Brain pericyte (primary cell): ENCODE results near the gene BSN.
"Not testable (repeated sequence)": the region's sequence is repeated elsewhere in the genome, so short reads cannot be mapped to it uniquely, and the experiment has no call there.

Experiments used
- DNase-seq: peaks from one replicate; pipeline ENCODE4 v3.0.0-alpha.2; 2012; ENCODE audit warnings: low read depth, low spot score

The BSN gene

DNA sequence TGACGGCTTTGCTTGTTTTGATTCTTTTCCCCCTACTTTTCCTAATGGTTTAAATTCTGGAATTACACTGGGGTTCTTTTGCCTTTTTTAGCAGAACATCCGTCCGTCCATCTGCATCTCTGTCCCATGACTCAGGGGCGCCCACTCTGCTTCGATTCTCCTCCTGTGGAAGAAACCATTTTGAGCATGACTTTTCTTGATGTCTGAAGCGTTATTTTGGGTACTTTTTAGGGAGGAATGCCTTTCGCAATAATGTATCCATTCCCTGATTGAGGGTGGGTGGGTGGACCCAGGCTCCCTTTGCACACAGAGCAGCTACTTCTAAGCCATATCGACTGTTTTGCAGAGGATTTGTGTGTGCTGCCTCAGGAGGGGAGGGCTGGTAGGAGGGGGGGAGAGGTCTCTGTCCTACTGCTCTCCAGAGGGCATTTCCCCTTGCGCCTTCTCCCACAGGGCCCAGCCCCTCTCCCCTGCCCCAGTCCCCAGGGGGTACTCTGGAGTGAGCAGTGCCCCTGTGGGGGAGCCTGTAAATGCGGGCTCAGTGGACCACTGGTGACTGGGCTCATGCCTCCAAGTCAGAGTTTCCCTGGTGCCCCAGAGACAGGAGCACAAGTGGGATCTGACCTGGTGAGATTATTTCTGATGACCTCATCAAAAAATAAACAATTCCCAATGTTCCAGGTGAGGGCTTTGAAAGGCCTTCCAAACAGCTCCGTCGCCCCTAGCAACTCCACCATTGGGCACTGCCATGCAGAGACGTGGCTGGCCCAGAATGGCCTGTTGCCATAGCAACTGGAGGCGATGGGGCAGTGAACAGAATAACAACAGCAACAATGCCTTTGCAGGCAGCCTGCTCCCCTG, 19.5 kb upstream of the BSN start:
- DNase-seq = no peak

DNA sequence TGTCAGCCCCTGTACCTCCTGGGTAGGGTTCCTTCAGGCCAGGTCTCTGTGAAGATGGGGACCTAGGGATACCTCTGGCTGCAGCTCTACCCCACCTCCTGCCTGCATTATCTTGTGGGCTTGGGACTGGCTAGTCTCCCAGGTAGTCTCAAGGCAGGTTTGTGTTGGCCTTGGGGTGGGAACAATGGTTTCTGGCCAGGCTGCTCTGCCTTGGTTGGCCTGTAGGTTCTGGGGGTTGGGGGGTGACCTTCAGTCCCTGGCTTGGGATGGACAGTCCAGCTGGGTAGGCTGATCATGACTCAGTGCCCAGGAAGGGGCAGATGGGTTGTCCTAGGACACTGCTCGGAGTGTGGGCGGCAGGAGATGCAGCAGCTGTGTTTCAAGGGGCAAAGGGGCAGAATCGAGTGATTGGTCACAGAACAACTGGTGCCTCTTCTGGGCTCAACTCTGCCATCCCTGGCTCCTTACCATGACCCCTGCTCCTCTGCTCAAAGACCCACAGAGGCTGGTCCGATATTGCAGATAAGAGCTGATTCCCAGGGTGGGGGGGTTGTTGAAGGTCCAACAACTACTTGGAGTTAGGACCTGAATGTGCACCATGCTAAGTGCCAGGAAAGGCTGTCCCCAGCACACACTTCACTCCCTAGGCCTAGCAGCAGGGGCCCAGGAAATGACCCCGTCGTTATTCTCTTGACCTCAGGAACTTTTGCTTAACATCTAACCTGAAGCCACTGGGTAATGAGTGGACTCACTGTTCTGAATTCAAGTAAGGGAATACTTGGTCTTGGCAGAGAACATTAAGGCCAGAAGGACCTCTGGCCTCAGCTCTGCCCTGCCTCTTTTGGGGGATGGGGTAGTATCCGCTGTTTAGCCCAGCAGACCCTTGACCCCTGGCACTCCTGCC, 18.1 kb upstream of the BSN start:
- no peak for DNase-seq

DNA sequence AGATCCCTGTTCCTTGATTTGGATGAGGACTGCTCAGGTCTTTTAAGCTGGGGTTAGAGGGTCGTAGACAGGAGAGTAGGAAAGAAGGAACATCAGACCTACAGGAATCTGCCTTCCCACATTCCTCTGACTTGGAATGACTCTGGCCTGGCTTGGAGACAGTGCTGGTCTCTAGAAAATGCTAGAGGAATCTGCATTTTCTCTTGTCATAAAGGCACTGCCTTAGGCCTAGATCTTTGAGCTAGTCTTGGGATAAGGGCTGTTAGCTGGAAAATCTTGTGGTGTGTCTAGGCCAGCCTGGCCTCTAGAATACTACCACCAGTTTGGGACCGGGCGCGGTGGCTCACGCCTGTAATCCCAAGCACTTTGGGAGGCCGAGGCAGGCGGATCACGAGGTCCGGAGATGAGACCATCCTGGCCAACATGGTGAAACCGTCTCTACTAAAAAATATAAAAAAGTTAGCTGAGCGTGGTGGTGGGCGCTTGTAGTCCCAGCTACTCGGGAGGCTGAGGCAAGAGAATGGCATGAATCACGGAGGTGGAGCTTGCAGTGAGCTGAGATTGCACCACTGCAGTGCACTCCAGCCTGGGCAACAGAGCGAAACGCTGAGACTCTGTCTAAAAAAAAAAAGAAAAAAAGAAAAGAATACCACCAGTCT, 17.3 kb upstream of the BSN start:
- DNase-seq = no peak

DNA sequence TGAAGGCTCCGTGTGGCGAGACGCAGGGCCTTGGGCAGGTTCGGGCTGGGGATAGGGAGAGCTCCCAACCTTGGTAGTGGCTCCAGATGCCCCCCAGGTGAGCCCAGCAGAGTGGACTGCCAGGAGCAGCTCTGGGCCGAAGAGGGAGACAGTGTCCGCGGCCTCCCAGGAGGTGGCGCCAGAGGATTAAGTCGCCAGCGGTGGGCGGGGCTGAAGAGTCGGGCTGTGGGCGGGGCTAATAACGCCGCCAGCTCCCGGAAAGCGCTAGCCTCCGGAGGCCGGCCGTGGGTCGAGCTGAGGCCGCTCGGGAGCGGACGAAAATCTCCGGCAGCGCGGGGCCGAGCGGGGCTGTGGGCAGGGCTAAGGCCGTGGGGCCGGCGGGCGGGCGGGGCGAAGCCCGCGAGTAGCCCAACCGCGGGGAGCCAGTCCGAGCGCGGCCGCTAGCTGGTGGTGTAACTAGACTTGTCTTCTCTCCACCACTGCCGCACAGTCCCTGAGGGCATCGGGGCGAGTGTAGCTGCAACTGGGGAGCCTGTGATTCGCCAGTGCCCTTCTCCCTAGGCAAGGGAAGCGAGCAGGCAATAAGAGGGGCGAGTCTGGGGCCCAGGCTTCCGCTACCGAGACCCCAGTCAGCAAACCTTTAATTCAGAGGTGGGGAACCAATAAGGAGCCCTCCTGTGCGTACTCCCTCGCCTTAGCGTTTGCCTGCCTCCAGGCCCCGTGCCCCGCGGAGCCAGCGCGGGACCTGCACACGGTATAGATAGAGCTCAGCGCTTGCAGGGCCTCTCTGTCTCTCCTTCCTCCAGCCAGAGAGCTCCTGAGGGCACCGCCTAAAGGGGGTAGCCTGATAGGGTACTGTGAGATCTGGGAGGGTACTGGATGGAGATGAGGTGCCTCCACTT, 14.4 kb upstream of the BSN start:
- DNase-seq = peak; percentile 78

DNA sequence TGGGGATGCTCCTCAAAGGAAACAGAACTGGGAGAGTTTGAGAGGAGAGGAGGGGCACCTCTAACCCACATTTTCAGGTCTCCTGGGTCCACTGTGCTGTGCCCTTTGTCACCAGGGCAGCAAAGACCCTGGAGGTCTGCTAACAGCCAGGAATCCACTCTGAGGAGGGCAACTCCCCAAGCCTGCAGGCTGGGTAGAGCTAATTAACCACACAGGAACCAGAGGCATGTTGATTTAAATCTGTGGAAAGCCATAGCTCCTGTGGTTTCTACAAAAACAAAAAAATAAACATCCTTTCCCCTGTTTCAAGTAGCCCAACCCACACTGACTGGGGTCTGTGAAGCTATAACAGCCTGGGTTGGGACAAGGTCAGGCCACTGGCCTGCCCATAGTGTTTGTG, 2.2 kb upstream of the BSN start:
- DNase-seq = no peak

DNA sequence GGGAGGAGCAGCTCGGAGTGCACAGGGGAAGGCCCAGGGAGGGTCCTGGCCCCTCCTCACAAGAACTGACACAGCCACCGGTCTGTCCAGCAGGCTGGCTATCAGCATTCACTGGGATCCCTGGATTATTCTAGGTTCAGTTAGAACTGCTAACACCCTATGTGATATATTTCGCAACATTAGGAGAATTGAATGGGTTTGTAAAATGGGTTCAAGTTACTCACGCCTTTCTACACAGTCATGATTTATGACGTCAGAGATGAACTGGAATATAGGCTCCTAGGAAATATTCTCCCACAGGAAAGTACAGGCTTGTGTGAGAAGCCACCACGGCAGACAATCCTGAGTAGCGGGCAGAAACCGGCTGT, 969 bp upstream of the BSN start:
- no peak for DNase-seq

DNA sequence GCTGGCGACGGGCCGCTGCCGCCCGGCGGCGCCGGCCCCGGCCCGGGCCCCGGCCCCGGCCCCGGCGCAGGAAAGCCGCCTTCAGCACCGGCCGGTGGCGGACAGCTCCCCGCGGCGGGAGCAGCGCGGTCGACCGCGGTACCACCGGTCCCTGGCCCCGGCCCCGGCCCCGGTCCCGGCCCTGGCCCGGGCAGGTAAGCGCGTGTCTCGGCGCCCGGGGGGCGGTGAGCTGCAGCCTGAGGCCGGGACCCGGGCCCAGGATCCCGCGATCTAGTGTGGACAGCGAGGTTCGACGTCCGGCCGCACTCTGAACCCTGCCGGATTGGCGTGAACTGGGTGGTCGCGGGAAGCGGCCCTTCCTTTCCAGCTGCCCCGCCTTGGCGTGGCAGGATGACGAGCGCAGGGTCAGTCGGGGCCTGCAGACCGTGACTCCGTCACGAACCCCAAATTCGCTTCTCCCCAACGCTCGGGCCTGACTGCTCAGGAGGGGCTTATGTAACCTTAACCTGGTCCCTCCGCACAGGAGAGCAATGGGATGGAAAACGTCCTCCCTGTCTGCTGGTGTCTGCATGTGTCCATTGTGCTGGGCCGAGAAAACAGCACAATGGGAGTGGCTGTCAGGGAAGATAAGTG, 472 bp downstream of the BSN start:
- DNase-seq = no peak

DNA sequence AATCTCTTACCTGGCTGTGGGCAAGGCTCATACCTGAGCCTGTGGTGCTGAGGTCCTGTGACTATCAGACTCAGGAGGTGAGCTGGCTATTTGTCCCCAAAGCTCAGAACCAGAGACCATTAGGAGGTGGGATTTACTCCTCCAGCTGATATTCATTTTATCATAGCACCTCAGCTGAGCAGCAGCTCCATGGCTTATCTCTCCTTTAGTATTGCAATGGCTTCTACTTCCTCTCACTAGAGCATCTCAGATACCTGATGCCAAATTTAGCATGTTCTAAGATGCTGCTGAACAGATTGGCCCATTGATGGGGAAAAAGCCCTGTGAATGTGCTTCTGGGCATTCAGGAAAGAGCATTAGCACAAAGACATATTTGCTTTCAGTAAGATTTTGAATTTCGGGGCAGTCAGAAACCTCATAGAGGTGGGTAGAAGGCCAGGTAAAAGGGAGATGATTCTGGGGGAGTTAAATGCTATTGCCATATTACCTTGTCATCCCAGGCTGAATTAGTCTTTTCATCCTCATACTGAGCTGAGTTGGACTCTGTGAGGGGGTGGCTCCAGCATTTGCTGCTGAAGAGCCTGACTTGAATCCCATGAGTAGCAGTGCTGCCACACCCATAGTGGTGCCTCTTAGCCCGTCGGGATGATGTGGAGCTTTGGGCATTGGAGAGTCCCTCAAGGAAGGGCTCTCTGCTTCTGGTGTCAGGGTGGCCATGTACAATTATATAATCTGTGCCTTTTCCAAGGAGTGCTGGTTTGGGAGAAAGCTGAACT, 2.4 kb downstream of the BSN start:
- no peak for DNase-seq

DNA sequence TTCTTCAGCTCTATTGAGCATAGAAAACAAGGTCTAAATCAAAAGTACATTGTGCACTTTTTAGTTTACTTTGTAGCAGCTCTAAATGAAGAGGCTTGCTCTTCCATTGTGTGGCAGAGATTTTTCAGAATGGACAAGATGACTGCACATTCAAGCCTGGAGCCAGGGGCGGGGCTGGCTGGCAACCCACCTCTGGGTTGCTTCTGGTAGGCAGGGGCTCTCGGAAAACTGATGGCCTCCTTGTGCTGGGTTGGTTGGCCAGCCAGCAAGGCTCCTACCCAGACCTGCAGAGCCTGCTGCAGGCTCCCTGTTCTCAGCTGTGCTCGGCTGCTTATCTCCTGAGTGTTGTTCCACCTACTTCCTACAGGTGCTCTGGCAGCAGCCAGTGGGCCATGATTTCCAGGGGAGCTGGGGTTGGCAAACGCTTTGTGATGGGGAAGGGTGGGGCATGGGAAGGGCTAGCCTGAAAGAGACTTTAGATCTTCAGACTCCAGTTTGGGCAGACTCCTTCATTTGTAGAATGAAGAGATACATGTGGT, 8.8 kb downstream of the BSN start:
- no peak for DNase-seq

DNA sequence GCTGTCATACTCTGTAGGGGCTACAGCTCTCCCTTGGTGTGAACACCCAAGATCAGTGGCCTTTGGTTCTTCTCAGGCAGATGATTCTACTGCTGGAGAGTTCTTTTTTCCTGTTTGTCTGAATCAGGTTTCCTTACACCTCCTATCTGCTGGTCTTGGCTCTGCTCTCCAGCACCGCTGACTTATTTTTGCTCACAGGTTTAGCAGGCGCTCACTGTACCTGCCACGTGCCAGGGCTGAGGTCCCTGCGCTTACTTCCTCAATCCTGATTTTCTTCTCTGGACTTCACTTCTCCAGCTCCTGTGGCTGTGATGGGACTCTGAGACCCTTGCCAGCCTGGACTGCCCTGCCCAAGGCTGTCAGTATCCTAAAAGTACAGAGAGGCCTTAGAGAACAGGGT, 9.5 kb downstream of the BSN start:
- DNase-seq = no peak

DNA sequence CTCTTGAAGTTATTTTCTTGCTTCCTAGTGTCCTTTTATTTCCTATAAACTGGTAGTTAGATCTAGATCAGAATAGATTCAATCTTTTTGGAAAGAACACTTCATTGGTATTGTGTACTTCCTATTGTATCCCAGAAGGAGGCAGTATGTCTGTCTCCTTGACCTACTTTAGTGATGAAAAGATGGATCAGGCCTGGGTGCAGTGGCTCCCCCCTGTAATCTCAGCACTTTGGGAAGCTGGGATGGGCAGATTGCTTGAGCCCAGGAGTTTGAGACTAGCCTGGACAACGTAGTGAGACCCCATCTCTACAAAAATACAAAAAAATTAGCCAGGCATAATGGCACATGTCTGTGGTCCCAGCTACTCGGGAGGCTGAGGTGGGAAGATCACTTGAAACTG, 12.0 kb downstream of the BSN start:
- DNase-seq = no peak

DNA sequence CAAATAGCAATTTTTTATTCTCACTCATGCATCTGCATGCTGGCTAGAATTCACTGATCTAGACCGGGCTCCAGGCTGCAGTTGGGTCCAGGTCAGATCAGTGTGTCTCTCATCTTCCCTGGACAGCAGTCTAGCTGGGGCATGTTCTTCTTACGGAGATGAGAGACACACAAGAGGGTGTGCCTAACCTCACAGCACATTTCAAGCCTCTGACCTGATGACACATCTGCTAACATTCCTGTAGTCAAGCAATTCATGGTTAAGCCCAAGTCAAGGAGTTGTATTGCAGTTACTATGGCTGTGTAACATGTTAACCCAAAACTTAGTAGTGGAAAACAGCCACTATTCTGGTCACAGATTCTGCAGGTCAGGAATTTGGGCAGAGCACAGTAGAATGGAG, 13.1 kb downstream of the BSN start:
- no peak for DNase-seq

DNA sequence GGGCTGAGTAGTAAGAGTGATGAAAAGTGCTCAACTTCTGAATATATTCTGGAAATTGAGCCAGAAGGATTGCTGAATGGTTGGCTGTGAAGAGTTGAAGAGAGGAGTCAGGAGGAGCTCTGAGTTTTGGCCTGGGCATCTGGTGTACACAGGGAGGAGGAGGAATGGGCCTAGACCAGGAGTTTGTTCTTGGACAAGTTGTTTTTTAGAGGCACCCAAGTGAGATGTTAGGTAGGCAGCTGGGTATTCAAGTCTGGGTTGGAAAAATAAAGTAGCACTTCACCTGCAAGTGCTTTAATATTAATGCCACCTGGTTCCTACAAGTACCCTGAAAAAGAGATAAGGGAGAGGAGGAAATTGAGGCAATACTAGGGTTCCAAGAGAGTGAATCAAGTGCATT, 14.7 kb downstream of the BSN start:
- no peak for DNase-seq

DNA sequence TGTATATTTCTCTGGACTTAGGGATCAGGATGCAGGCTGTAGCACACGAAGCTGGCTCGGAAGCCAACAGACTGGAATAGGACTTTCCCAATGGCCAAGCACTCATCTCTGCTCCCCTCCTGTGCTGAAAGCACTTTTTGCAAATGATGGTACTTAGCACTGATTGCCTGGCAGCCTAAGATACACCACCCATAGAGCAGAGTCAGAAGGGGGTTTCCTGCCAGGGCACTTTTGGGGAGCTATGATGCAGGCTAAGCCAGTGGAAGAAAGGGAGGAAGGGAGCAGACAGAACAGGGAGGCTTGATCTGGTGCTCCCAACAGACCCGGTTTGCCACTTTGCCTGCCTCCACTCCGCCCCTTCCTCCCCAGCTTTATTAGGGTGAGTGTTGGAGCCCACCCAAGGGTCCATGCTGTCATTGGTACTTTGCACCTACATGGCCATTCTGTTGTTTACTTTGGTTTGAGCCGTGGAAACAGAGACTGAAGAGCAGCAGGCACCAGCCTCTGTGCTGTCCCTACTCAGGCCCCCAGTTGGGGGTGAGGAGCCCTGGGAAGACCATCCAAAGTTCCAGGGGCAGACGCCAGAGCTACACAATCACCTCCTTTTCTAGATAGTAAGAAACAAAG, 15.9 kb downstream of the BSN start:
- no peak for DNase-seq

DNA sequence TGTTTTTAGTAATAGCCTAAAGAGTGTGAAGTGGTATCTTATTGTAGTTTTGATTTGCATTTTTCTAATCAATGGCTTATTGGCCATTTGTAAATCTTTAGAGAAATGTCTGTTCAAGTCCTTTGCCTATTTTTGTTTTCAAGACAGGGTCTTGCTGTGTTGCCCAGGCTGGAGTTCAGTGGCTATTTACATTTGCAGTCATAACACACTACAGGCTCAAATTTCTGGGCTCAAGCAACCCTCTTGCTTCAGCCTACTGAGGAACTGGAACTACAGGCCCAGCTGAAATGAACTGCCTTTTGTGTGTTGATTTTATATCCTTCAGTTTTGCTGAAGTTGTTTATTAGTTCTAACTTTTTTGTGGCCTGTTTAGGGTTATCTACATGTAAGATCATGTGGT, 27.9 kb downstream of the BSN start:
- DNase-seq = no peak

DNA sequence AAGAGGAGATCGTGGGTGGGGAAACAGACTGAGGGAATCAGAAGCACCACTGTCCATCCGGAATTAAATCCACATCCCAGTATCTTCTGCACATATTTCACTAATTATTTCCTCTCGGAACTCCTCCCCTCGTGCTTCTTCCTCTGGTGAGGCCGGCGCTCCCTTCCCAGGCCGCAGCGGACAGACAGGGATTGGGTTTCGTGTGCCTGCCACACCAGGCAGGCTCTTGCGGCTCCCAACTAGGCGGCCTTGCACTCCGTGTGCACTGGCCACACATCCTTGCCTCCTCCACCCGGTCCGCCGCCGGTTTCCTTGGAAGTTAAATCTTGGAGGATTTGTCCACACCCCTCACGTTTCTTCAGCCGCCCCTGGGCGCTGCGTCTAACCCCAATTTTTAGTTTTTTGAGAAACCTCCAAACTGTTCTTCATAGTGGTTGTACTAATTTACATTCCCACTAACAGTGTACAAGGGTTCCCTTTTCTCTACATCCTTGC, 31.0 kb downstream of the BSN start:
- not testable (repeated sequence) for DNase-seq

DNA sequence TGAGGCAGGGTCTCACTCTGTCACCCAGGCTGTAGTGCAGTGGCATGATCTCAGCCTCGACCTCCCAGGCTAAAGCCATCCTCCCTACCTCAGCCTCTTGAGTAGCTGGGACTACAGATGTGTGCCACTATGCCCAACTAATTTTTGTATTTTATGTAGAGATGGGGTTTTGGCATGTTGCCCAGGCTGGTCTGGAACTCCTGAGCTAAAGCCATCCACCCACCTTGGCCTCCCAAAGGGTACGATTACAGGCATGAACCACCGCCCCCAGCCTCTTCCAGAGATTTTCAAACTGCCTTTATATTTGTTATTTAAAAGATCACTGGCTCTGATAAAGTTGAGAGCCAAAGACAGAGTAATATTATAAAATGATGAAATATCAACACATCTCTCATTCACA, 37.3 kb downstream of the BSN start:
- no peak for DNase-seq

DNA sequence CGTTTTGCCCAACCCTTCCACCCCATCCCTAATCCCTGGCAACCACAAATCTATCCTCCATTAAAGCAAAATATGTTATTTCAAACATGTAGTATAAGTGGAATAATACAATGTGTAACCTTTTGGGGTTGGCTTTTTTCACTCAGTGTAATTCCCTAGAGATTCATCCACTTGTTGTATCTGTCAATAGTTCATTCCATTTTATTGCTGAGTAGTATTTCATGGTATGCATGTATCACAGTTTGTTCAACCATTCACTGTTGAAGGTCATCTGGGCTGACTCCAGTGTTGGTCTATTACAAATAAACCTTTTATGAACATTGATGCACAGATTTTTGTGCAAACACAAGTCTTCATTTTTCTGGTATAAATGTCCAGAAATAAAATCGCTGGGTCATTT, 38.8 kb downstream of the BSN start:
- no peak for DNase-seq

DNA sequence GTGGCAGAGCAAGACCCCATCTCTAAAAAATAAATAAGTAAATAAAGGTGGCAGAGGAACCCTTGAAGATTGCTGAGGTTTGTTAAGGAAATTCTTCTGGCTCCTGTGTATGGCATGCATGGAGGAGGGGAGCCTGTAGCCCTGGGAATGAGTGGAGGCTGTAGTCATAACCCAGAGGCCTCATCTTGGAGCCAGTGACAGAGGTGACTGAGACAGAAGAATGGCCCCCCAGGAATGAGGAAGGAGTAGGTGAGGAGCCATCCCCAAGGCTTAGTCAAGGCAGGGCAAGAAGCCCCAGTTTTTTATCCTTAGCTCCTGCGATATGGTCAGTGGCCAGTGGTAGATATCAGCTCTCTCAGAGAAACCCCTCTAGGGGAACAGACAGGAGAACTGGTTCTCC, 46.5 kb downstream of the BSN start:
- DNase-seq = no peak
